Putamen (tissue), 1 donor: ENCODE measurements around the gene SIGLEC5.
"Not testable (repeated sequence)": the region's sequence is repeated elsewhere in the genome, so short reads cannot be mapped to it uniquely, and the experiment has no call there.

ENCODE experiments used
- DNase-seq: peaks from one replicate; pipeline ENCODE4 v3.0.0-alpha.2; 2016; ENCODE audit warnings: low spot score

SIGLEC5 gene

GRCh38 chr19:51630315-51630714 lies at the start of gene SIGLEC5:
Gene SIGLEC5, minus strand, starts transcription at chr19:51630401. Its CDS starts 66 bp downstream, at chr19:51630335.
- DNase-seq, result not testable (repeated sequence)

DNA sequence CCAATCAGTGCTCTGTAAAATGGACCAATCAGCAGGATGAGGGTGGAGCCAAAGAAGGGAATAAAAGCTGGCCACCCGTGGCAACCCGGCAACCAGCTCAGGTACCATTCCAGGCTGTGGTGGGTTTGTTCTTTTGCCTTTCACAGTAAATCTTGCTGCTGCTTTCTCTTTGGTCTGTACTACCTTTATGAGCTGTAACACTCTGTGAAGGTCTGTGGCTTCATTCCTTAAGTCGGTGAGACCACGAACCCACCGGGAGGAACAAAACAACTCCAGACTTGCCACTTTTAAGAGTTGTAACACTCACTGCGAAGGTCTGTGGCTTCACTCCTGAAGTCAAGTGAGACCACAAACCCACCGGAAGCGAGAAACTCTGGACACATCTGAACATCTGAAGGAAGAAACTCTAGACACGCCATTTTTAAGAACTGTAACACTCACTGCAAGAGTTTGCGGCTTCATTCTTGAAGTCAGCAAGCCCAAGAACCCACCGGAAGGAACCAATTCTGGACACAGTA lies 46.4 kb upstream of the SIGLEC5 start:
- DNase-seq, result no peak

GRCh38 chr19:51675911-51676565 lies 45.8 kb upstream of the SIGLEC5 start:
- not testable (repeated sequence) for DNase-seq

- DNase-seq, result no peak
Observed at GRCh38 chr19:51668216-51668615, 38.0 kb upstream of the SIGLEC5 start.

- no peak for DNase-seq
Observed at GRCh38 chr19:51664997-51665396, 34.8 kb upstream of the SIGLEC5 start.

GRCh38 chr19:51664131-51664530 lies 33.9 kb upstream of the SIGLEC5 start:
- peak; percentile 30 for DNase-seq

DNA sequence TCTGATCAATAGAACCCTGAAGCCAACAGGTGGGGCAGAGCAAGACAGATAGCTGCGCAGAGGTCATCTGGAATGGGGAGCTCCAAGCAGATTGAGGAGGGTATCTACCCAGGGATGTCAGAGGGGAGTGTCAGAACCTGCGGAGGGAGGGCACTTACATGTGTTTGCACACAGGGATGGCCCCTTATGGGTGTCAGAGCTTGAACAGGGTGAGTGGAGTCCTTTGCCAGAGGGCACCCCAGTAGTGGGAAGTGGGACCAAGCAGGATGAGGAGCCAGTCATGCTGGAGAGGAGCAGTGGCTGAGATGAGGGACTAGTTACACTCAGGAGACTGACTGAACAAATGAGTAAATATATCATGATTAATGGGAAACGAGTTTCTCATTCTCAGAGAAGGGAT lies 33.4 kb upstream of the SIGLEC5 start:
- no peak for DNase-seq

DNA sequence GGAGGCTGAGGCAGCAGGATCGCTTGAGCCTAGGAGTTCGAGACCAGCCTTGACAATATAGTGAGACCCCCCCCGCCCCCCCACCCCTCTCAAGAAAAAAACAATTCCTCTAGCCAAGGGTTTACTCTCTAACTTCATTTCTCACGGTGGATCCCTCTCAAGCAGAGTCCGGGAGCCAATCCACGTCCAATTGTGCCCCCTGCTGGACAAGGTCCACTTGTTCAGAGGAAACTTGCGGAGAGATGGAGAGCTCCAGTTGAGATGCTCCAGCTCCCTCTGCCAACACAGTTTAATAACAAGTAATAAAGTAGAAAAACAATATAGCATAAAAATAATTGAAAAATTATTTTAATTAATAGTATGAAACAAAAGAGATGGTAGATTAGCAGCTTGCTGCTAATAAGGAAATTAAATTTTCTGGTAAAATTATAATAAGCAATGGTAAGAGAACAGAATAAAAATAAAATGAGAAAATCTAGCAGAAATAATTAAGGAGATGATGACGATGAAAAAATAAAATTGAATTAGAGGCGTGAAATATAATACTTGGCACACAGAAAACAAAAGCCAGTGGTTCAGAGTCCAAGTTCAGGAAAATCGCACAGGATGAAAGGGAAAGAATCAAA lies 30.9 kb upstream of the SIGLEC5 start:
- peak; percentile 71 for DNase-seq

GRCh38 chr19:51654783-51655182 lies 24.6 kb upstream of the SIGLEC5 start:
- DNase-seq, result no peak

DNA sequence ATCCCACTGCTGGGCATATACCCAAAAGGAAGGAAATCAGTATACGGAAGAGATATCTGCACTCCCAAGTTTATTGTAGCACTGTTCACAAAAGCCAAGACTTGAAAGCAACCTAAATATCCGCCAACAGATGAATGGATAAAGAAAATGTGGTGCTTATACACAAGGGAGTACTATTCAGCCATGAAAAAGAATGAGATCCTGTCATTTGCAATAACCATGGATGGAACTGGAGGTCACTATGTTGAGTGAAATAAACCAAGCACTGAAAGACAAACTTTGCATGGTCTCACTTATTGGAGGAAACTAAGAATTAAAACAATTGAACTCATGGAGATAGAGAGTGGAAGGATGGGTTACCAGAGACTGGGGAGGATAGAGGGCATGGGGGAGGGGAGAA lies 23.0 kb upstream of the SIGLEC5 start:
- DNase-seq, result no peak

- no peak for DNase-seq
Observed at GRCh38 chr19:51652266-51652665, 22.1 kb upstream of the SIGLEC5 start.

- no peak for DNase-seq
Observed at GRCh38 chr19:51651216-51651846, 21.1 kb upstream of the SIGLEC5 start.

DNA sequence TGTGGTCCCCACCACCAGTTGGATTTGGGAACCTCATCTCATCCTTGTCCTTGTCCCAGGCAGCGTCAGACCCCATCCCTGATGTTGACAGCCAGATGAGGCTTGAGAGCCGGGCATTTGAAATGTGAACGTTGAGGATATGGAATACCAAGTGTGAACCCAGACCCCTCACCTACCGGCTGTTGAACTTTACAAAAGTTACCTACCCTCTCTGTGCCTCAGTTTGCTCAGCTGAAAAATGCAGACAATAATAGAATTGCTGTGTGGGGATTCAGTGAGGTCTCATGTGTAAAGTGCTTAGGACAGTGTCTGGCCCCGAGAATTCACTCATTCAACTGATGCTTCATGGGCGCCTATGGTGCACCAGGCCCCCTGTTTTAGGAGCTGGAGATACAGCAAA lies 17.1 kb upstream of the SIGLEC5 start:
- no peak for DNase-seq

- not testable (repeated sequence) for DNase-seq
Observed at GRCh38 chr19:51646730-51647129, 16.5 kb upstream of the SIGLEC5 start, which contains the start of gene SIGLEC14. Gene SIGLEC14, minus strand, starts transcription at chr19:51646825. Its CDS starts 66 bp downstream, at chr19:51646759.

DNA sequence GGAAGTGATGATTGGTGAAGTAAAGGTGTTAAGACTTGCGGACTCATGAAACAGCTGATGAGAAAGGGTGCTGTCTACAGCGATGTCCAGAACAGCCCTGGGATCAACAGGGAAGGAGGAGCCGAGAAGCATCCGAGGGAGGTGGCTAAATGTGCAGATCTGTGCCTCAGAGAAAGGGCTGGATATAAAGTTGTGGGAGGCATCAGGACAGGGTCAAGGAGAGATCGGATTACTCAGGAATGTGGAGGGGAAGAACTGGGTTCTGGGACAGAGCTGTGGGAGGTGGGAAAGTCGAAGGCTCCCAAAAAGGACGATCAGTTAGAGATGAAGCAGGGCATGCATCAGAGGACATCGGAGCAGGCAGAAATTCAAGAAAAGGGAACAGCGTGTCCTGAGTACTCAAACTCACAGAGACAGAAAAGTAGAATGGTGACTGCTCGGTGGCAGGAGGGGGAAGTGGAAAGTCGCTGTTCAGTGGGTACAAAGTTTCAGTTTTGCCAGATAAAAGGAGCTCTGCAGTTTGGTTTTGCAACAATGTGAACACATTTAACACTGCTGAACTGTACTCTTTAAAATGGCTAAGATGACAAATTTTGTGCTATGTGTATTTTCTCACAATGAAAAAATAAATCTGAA lies 14.6 kb upstream of the SIGLEC5 start:
- no peak for DNase-seq

GRCh38 chr19:51641648-51642047 lies 11.4 kb upstream of the SIGLEC5 start:
- no peak for DNase-seq

GRCh38 chr19:51640386-51640785 lies 10.2 kb upstream of the SIGLEC5 start:
- no peak for DNase-seq

DNA sequence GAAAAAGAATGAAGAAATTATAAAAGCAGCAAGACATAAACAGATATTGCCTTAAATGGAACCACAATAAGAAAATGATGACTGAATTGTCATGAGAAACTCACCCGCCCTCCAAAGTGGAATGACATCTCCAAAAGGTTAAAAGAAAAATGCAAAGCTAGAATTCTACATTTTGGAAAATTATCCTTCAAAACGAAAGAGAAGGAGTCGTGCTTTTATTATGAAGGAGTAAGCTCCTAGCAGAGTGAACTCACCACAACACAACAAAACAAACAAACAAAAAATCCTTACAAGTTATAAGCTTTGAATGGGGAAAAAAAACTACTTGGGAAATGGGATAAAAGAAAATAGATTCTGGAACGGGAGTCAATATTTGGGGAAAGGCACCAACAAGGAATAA lies 9.7 kb upstream of the SIGLEC5 start:
- DNase-seq, result no peak

DNA sequence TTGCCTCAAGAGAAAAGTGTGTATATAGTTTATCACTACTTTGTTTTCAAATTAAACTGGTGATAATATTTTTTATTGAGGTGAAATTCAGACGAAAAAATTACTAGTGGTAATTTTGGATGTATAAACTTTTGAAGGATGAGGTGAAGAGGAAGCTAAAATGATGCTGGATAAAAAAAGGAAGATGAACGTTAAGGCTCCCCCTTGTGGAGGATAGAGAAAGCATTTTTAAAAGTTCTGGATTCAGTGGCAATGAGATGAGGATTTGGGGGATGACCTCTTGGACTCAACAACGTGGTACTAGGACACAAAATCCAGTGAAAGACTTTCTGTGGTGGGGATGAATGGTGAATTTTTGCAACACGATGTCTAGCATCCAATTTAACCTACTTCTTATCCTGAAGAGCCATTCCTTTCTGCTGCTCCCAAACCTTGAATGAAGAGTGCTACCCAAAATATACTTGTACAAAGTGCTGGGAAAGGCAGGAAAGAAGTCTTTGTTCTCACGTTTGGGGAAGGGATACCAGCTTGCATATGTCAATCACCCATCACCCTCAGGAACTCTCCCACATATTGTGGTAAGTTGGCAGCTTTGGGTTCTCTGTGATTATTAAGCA lies 7.3 kb upstream of the SIGLEC5 start:
- DNase-seq, result no peak

DNA sequence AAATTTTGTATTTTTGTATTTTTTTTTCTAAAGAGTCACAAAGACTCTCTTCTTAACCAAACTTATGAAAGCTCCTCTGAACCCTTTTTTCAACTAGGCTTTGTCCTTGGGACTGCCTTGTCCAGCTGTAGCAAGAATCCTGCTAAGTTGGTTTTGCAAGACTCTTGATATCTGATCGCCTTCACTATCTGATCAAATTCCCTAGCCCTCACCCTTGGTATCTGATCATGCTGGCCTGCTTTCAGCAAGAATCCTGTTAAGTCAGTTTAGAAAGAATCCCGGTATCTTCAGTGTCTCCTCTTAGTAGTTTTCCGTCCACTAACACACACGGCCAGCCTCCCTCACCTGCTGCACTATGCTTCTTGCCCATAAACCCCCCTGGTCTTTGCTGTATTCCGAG lies 1.9 kb upstream of the SIGLEC5 start:
- no peak for DNase-seq

DNA sequence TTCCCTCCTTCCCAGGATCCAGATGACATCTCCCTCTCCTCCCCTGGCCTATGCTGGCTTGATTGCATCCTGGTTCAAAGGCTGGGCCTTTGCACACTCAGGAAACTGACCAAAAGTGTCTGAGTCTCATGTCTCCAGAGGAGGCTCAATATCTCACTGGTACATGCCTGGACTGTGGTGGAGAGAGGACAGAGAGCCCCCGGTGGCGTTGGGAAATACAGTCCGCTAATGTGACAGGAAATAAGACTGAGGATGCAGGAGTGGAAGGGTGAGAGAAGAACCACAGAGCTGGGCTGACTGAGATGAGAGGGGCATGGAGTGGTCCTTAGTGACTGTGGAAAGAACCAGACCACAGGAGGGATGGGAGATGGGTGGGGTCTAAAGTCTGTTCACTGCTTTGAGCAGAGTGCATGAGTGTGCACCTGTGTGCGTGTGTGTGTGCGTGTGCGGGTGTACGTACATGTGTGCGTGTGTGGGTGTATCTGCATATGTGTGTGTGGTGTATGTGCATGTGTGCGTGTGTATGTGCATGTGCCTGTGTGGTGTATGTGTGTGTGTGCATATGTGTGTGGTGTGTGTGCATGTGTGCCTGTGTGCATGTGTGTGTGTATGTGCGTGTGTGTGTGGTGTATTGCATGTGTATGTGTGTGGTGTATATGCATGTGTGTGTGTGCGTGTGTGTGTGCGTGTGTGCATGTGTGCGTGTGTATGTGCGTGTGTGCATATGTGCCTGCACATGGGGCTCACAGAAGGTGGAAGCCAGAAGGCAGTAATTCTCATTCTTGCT lies 1.9 kb downstream of the SIGLEC5 start:
- no peak for DNase-seq
